Stomach (tissue), 9 donors: ENCODE measurements around the gene ROS1. TPM values are rescaled to one million over a fixed set of nuclear protein-coding genes. Genes with fewer than 3 reads are reported as not detected.

Experiments used
- DNase-seq, 2 donors: peaks; one replicate each; pipeline versions ENCODE4 v3.0.0 to v3.0.0-alpha.2; 2013 to 2019
- H3K27ac ChIP-seq, 5 donors: fragments of 200-600 bp in 4 of 5; sonication (generic) in 4 of 5; one replicate each; pipeline ENCODE4 v1.5.1; 2013 to 2019; ENCODE audit warnings: mild to moderate bottlenecking in 1 of 5, moderate library complexity in 1 of 5
- H3K27me3 ChIP-seq, 3 donors: fragments of 200-600 bp; sonication (generic); one replicate each; pipeline ENCODE4 v1.5.1; 2017 to 2019; ENCODE audit warnings: mixed run types in 1 of 3
- H3K36me3 ChIP-seq, 4 donors: fragments of 200-600 bp; sonication (generic); 1 replicate in 3 of 4; 2 replicates in 1 of 4; pipeline ENCODE4 v1.5.1; 2016 to 2019
- H3K4me1 ChIP-seq, 4 donors: fragments of 200-600 bp; sonication (generic); one replicate each; pipeline ENCODE4 v1.5.1; 2016 to 2019
- H3K4me3 ChIP-seq, 4 donors: fragments of 200-600 bp; sonication (generic) in 3 of 4; one replicate each; pipeline ENCODE4 v1.5.1; 2016 to 2019; ENCODE audit warnings: mild to moderate bottlenecking in 1 of 4
- H3K9me3 ChIP-seq, 4 donors: fragments of 200-600 bp; sonication (generic); one replicate each; pipeline ENCODE4 v1.5.1; 2016 to 2019
- EP300 ChIP-seq: sonication (generic); formaldehyde crosslinking; IDR thresholded peaks from one replicate; pipeline ENCODE4 v1.6.1; 2017; ENCODE audit warnings: antibody characterized with exemption
- POLR2A ChIP-seq, 4 donors: fragments of 450-650 bp; IDR thresholded peaks; one replicate each; pipeline ENCODE4 v1.6.1; 2016; ENCODE audit warnings: antibody characterized with exemption in 4 of 4, control low read depth in 2 of 4, mild to moderate bottlenecking in 1 of 4, moderate library complexity in 1 of 4
- POLR2AphosphoS5 ChIP-seq, 3 donors: sonication (generic); formaldehyde crosslinking; IDR thresholded peaks; one replicate each; pipeline ENCODE4 v1.6.1; 2016; ENCODE audit warnings: antibody characterized with exemption in 3 of 3
- WGBS, 5 donors: extraction: QIAGEN DNeasy Blood & Tissue Kit in 3 of 5; methylation state at CpG; one replicate each; pipeline versions ENCODE4 v1.1.5 to v1.1.7; 2013 to 2018; 5-methylcytosine and 5-hydroxymethylcytosine counted together
- intact Hi-C: fragments of 100-400 bp; cut with DNase I; formaldehyde crosslinking; loops from one replicate; pipeline ENCODE4 v1.15.1; 2023; ENCODE audit warnings: low total_unique reads
- polyA plus RNA-seq, 3 donors: library from polyadenylated mRNA; stranded (reverse); fragments of 200-250 nt; gene quantifications; one replicate each; pipeline ENCODE4 v1.2.3, GENCODE V29; 2013
- total RNA-seq, 5 donors: library from RNA; depleted of rRNA; stranded (reverse); fragments of >200 nt; gene quantifications; one replicate each; pipeline versions ENCODE4 v1.1.0 to v1.2.3, GENCODE V29; 2014 to 2016
- TF ChIP-seq, protein P1 (sequence below), 7 experiments: fragments of 450-650 bp in 4 of 7; fragments of 200-600 bp in 3 of 7; sonication (generic) in 3 of 7; IDR thresholded peaks; one replicate each; pipeline ENCODE4 v1.5.1; 2016 to 2019; ENCODE audit warnings: antibody characterized with exemption in 7 of 7, control low read depth in 2 of 7, mild to moderate bottlenecking in 1 of 7
- donor health status: healthy with polysubstance abuse.
- donor health status: Bipolar disorder and iron deficiency.
- donor health status: healthy.

ROS1 gene
- total and polyA plus RNA-seq, 8 donors, result 0.08 to 4.3 (median 2.1) TPM; not detected in 4

DNA sequence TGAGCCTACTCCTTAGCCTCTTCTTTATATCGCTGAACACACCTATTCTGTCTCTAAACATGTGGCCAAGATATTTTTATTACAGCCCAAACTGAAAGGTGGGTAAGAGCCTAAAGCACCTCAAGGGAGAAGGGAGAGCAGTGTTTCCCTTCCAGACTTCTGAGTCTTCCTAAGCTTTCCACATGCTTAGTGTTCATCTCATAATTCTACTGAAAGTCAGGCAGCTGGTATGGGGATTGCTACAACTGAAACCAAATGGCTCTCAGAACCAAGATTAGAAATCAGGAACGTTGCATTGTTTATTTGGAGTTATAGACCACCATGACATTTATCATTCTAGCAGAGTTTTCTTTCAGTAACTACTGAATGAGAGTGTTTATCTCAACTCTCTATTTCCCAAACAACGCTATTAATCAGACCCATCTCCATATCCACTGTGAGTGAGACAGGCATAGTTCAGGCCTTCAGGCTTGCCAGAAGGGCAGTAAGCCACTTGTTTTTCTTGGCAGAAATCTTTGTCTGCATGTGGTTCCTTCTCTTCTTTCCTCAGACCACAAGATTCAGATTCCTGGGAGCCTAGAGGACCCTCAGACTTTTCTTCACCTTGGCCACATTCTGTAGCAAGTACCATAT lies 137.5 kb downstream of the ROS1 start:
- no peak for DNase-seq
- Histone ChIP-seq H3K9me3 (no peaks in the 10 kb centered on the region), H3K27ac (no peak overlapping the region), H3K27me3 (peaks cover 0 to 11% (median 0%) of the 10 kb centered on the region in 3 donors), H3K4me3 (no peak overlapping the region), H3K36me3 (no peaks in the 10 kb centered on the region), H3K4me1 (no peaks in the 10 kb centered on the region)
- TF ChIP-seq POLR2AphosphoS5 (IDR thresholded peaks at IDR 0.05) (no peak), POLR2A (IDR thresholded peaks at IDR 0.05) (no peak), EP300 (no peak)
- TF ChIP-seq, protein P1, sequence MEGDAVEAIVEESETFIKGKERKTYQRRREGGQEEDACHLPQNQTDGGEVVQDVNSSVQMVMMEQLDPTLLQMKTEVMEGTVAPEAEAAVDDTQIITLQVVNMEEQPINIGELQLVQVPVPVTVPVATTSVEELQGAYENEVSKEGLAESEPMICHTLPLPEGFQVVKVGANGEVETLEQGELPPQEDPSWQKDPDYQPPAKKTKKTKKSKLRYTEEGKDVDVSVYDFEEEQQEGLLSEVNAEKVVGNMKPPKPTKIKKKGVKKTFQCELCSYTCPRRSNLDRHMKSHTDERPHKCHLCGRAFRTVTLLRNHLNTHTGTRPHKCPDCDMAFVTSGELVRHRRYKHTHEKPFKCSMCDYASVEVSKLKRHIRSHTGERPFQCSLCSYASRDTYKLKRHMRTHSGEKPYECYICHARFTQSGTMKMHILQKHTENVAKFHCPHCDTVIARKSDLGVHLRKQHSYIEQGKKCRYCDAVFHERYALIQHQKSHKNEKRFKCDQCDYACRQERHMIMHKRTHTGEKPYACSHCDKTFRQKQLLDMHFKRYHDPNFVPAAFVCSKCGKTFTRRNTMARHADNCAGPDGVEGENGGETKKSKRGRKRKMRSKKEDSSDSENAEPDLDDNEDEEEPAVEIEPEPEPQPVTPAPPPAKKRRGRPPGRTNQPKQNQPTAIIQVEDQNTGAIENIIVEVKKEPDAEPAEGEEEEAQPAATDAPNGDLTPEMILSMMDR (IDR thresholded peaks at IDR 0.05), result no peak
- WGBS, 5 donors, result 61 to 70% (median 66%) methylated on average over 3 of the region's 3 CpGs
- intact Hi-C loops, result no loop called here

GRCh38 chr6:117280922-117281321 lies 144.8 kb downstream of the ROS1 start:
- DNase-seq, result no peak
- Histone ChIP-seq H3K4me1 (no peaks in the 10 kb centered on the region), H3K4me3 (no peak overlapping the region), H3K36me3 (no peaks in the 10 kb centered on the region), H3K27me3 (peaks cover 0 to 22% (median 14%) of the 10 kb centered on the region in 3 donors), H3K27ac (no peak overlapping the region), H3K9me3 (no peaks in the 10 kb centered on the region)
- WGBS, 5 donors, result 57 to 73% (median 67%) methylated on average over 3 of the region's 3 CpGs
- TF ChIP-seq POLR2AphosphoS5 (IDR thresholded peaks at IDR 0.05) (no peak), EP300 (no peak), POLR2A (IDR thresholded peaks at IDR 0.05) (no peak)
- TF ChIP-seq, protein P1 (IDR thresholded peaks at IDR 0.05), result no peak
- intact Hi-C loops, result no loop called here

GRCh38 chr6:117276778-117277316 lies 148.9 kb downstream of the ROS1 start:
- H3K9me3 ChIP-seq, result no peaks in the 10 kb centered on the region
- no peak for DNase-seq
- H3K4me1 ChIP-seq, result no peaks in the 10 kb centered on the region
- TF ChIP-seq, protein P1 (IDR thresholded peaks at IDR 0.05), result no peak
- TF ChIP-seq POLR2A (IDR thresholded peaks at IDR 0.05) (no peak), EP300 (no peak), POLR2AphosphoS5 (IDR thresholded peaks at IDR 0.05) (no peak)
- no peak overlapping the region for H3K4me3 ChIP-seq
- intact Hi-C loops, result no loop called here
- no peak overlapping the region for H3K27ac ChIP-seq
- peaks cover 0 to 63% (median 25%) of the 10 kb centered on the region in 3 donors for H3K27me3 ChIP-seq
- H3K36me3 ChIP-seq, result no peaks in the 10 kb centered on the region
- 77 to 90% (median 82%) methylated on average over 10 of the region's 10 CpGs for whole genome bisulfite sequencing, 5 donors

GRCh38 chr6:117275711-117276110 lies 150.0 kb downstream of the ROS1 start:
- DNase-seq, result no peak
- Histone ChIP-seq H3K27ac (no peak overlapping the region), H3K9me3 (no peaks in the 10 kb centered on the region), H3K36me3 (no peaks in the 10 kb centered on the region), H3K27me3 (peaks cover 0 to 71% (median 32%) of the 10 kb centered on the region in 3 donors), H3K4me3 (no peak overlapping the region), H3K4me1 (peaks cover 0 to 6% (median 3%) of the 10 kb centered on the region in 4 donors)
- intact Hi-C loops, result no loop called here
- 63 to 78% (median 74%) methylated on average over 5 of the region's 5 CpGs for WGBS, 5 donors
- TF ChIP-seq POLR2A (IDR thresholded peaks at IDR 0.05), result no peak
- TF ChIP-seq EP300, result no peak
- TF ChIP-seq POLR2AphosphoS5 (IDR thresholded peaks at IDR 0.05), result no peak
- TF ChIP-seq, protein P1 (IDR thresholded peaks at IDR 0.05), result no peak
